Stomach smooth muscle (tissue), 2 donors: ENCODE data around the gene MEGF11.

Experiments
- H3K27ac ChIP-seq: one replicate; pipeline ENCODE4 v1.7.0; 2013; ENCODE audit warnings: mild to moderate bottlenecking, low read length, inconsistent platforms
- H3K27me3 ChIP-seq, 2 donors: one replicate each; pipeline ENCODE4 v1.7.0; 2013; ENCODE audit warnings: low read length in 2 of 2; ENCODE audit not compliant: insufficient read depth in 2 of 2, control insufficient read depth in 1 of 2
- H3K36me3 ChIP-seq, 2 donors: one replicate each; pipeline ENCODE4 v1.7.0; 2013; ENCODE audit warnings: low read length in 2 of 2; ENCODE audit not compliant: control insufficient read depth in 2 of 2, insufficient read depth in 2 of 2
- H3K4me1 ChIP-seq: one replicate; pipeline ENCODE4 v1.7.0; 2013; ENCODE audit warnings: low read length; ENCODE audit not compliant: control insufficient read depth, insufficient read depth
- H3K4me3 ChIP-seq, 2 donors: one replicate each; pipeline ENCODE4 v1.7.0; 2013; ENCODE audit warnings: low read length in 2 of 2
- H3K9ac ChIP-seq, 2 donors: one replicate each; pipeline ENCODE4 v1.7.0; 2013; ENCODE audit warnings: low read length in 2 of 2, mild to moderate bottlenecking in 1 of 2
- H3K9me3 ChIP-seq, 2 donors: one replicate each; pipeline ENCODE4 v1.7.0; 2013; ENCODE audit warnings: low read length in 2 of 2; ENCODE audit not compliant: control insufficient read depth in 2 of 2
- donor health status: healthy.
- donor health status: Pancreatic carcinoma.

Gene MEGF11

DNA sequence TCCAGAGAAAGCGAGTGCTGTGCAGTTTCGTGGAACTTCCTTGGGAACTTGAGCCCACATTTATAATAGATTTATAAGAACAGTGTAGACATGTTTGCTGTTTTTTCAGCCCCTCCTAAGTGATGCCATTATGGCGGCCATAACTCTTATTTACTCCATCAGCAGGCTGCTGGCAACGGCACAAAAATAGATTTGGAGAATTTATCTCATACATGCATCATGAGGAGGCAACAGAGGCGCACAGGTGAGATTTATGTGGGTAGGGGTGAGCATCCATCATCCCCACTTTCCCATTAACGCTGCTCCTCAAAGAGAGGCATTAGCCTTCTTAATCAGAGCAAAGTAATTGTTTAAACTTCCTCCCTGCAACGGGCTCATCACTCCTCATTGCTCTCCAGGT is 201.7 kb downstream of the MEGF11 start:
- Histone ChIP-seq H3K27ac (no peak overlapping the region), H3K9me3 (no peaks in the 10 kb centered on the region), H3K4me3 (no peak overlapping the region), H3K36me3 (no peaks in the 10 kb centered on the region), H3K9ac (no peak overlapping the region), H3K27me3 (peaks cover 0 to 6% of the 10 kb centered on the region in 2 donors), H3K4me1 (no peaks in the 10 kb centered on the region)

DNA sequence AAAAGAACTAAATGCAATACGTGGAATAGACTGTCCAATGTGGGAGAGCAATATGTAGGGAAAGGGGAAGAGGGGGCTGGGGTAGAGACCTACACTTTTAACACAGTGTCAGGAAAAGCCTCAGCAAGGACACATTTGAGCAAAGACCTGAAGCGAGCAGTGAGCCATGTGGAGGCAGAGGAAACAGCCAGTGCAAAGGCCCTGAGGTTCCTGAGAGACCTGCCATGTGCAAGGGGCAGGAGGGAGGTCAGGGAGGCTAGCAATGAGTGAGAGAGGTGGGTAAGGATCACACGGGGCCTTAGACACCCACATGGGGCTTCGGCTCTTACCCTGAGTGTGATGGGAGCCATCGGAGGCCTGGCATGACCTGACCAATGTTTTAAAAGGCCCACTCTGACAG is 203.3 kb downstream of the MEGF11 start:
- Histone ChIP-seq H3K4me1 (no peaks in the 10 kb centered on the region), H3K36me3 (no peaks in the 10 kb centered on the region), H3K9ac (no peak overlapping the region), H3K27me3 (peaks cover 0 to 11% of the 10 kb centered on the region in 2 donors), H3K4me3 (no peak overlapping the region), H3K9me3 (no peaks in the 10 kb centered on the region), H3K27ac (no peak overlapping the region)

DNA sequence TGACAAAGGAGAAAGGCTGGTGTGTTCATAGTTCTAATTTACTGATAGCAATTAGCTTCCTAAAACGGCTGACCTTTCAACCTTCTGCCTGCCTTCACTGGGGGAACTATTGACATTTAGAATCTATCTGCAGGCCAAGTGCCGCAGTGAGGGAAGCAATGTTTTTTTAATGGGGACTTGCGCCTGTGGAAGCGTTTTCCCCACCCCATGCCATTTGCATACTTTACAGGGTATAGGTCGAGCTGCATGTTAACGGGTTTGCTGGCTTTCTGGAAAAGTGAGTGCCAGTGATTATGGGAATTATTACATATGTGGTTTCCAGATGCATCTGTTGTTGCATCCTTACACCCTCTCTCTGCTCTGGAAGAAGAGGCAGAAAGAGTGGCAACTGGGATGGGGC is 204.2 kb downstream of the MEGF11 start:
- H3K9me3 ChIP-seq: peaks cover 0 to 4% of the 10 kb centered on the region in 2 donors
- H3K4me3 ChIP-seq: no peak overlapping the region
- no peak overlapping the region for H3K27ac ChIP-seq
- H3K36me3 ChIP-seq: no peaks in the 10 kb centered on the region
- H3K27me3 ChIP-seq: peaks cover 0 to 13% of the 10 kb centered on the region in 2 donors
- H3K4me1 ChIP-seq: no peaks in the 10 kb centered on the region
- H3K9ac ChIP-seq: no peak overlapping the region

DNA sequence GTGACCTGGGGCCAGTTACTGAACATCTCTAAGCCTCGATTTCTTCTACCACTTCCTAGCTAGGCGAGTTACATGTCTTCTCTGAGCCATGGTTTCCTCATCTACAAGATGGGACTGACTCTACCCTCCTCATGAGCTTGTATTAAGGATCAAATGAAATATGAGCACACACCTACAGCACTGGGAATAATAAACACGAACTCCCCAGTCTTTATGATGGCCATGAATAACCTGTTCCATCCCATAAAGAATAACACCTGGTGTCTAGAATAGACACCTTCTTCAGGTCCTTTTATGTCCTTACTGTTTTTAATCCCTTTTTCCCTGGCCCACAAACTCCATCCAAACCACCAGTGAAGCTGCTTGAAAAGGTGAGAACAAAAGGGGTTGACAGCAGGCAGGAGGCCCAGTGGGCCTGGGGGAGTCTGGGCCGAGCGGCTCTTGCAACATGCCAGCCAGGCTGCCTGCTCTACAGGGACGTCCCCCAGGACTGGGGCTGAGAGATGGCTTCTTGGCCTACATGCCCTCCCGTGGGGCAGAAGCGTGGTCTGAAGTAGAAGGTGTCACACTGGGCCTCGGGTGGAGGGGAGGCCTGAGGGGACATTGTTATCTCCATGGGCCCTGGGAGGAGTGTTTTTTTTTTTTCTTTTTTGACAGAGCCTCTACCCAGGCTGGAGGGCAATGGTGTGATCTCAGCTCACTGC is 206.1 kb downstream of the MEGF11 start:
- no peak overlapping the region for H3K9ac ChIP-seq
- H3K9me3 ChIP-seq: peaks cover 0 to 4% of the 10 kb centered on the region in 2 donors
- H3K27me3 ChIP-seq: peaks cover 0 to 25% of the 10 kb centered on the region in 2 donors
- H3K27ac ChIP-seq: no peak overlapping the region
- H3K4me3 ChIP-seq: no peak overlapping the region
- H3K36me3 ChIP-seq: no peaks in the 10 kb centered on the region
- no peaks in the 10 kb centered on the region for H3K4me1 ChIP-seq

DNA sequence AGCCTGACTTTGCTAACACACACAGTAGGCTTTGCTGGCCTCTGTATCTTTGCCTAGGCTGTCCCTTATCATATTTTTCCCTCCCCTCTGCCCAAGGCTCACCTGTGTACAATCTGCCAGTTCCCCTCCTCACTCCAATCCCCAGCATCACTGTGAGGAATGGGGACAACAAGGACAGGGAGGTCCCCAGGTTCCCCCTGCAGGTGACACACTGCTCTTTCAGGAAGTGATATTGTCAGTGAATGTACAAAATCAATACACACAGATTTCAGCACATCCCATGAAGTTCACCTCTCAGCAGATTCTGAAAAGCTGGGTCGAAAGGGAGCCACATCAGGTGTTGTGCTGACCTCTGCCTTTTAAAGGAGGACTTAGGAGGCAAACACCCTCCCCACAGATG is 206.8 kb downstream of the MEGF11 start:
- no peak overlapping the region for H3K9ac ChIP-seq
- peaks cover 0 to 25% of the 10 kb centered on the region in 2 donors for H3K27me3 ChIP-seq
- H3K4me3 ChIP-seq: no peak overlapping the region
- no peak overlapping the region for H3K27ac ChIP-seq
- H3K9me3 ChIP-seq: peaks cover 0 to 4% of the 10 kb centered on the region in 2 donors
- H3K4me1 ChIP-seq: no peaks in the 10 kb centered on the region
- H3K36me3 ChIP-seq: no peaks in the 10 kb centered on the region

DNA sequence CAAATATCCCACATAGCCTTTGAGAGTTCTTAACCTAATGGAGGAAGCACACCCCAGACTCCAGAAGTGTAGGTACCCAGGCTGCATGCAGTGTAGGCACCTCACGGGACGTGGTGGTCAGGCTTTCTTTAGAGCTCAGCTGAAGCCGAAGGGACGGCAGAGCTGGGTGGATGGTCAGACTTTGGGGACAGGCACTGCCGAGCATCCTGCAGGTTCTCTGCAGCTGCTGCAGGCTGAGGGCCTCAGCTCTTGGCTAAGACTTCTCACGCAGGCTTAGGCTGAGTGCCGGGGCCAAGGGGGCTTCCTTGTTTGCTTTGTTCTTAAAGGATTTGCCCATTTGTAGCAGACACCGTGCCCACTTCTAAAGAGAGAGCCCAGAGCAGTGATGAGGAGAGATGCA is 207.2 kb downstream of the MEGF11 start:
- H3K27ac ChIP-seq: no peak overlapping the region
- no peaks in the 10 kb centered on the region for H3K36me3 ChIP-seq
- H3K9ac ChIP-seq: no peak overlapping the region
- no peaks in the 10 kb centered on the region for H3K4me1 ChIP-seq
- no peak overlapping the region for H3K4me3 ChIP-seq
- H3K9me3 ChIP-seq: peaks cover 0 to 4% of the 10 kb centered on the region in 2 donors
- H3K27me3 ChIP-seq: peaks cover 0 to 27% of the 10 kb centered on the region in 2 donors

DNA sequence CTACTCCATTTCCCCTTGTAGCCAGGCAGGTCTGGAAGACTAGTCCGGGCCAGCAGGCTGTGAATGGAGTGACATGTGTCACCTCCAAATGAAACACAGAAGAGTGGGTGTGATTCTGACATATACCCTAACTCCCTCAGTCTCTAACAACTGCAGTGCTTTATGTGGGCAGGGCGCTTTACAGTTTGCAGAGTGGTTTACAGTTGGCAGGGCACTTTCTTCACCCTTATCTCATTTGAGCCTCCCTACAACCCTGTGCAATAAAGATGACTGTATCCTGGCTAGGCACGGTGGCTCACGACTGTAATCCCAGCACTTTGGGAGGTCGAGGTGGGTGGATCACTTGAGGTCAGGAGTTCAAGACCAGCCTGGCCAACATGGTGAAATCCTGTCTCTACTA is 208.0 kb downstream of the MEGF11 start:
- Histone ChIP-seq H3K36me3 (no peaks in the 10 kb centered on the region), H3K27ac (no peak overlapping the region), H3K9me3 (peaks cover 0 to 4% of the 10 kb centered on the region in 2 donors), H3K4me3 (no peak overlapping the region), H3K4me1 (no peaks in the 10 kb centered on the region), H3K27me3 (peaks cover 5 to 28% of the 10 kb centered on the region in 2 donors), H3K9ac (no peak overlapping the region)

DNA sequence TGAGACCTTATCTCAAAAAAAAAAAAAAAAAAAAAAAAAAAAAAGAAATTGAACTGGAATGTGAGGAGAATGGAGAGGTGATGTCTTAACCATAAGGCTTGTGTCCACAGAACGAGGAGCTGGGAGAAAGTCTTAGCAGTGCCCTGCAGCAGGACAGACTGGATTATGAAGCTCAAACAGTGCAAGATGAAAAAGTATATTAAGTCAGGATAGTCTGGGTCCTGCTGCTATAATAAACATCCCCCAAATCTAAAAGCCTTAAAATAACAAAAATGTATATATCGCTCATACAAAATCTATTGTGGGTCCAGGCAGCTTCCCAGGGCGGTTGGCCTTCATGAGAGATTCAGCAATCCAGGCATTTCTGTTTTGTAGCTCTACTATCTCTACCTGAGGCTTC is 208.7 kb downstream of the MEGF11 start:
- Histone ChIP-seq H3K36me3 (no peaks in the 10 kb centered on the region), H3K27me3 (peaks cover 5 to 32% of the 10 kb centered on the region in 2 donors), H3K4me1 (no peaks in the 10 kb centered on the region), H3K9ac (no peak overlapping the region), H3K9me3 (peaks cover 0 to 4% of the 10 kb centered on the region in 2 donors), H3K4me3 (no peak overlapping the region), H3K27ac (no peak overlapping the region)

DNA sequence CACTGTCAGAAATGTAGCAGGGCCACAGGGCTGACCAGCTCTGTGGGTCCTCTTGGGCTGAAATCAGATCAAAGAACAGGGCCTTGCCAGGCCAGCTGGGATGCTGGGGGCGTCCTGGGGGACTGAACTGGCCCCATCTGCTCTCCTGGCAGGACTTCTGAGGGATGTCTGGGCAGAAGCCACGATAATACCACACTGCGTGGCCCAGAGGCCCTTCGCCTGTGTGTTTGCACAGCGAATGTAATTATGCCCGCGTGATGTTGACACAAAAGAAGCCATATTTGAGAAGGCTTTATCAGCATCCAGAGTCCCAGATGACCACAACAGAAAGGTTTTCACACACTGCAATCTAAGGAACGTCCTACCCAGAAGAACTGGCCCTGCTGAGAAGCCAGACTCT is 210.3 kb downstream of the MEGF11 start:
- peaks cover 0 to 4% of the 10 kb centered on the region in 2 donors for H3K9me3 ChIP-seq
- H3K27ac ChIP-seq: no peak overlapping the region

DNA sequence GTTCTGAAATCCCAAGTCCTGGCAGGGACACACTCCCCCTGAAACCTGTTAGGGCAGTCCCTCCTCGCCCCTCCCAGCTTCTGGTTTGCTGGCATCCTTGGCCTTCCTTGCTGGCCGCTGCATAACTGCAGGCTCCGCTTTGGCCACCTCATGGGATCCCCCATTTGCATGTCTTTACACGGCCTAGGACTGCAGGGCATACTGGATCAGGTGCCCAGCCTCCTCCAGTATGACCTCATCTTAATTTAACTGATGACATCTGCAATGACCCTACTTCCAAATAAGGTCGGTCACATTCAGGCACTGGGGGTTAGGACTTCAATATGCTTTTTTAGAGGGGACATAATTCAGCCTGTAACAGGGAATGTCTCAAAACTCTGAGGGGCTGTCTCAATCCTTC is 210.9 kb downstream of the MEGF11 start:
- Histone ChIP-seq H3K27me3 (peaks cover 13 to 44% of the 10 kb centered on the region in 2 donors), H3K9me3 (peaks cover 0 to 4% of the 10 kb centered on the region in 2 donors), H3K4me1 (no peaks in the 10 kb centered on the region)

More for the DNA sequence above, 210.3 kb downstream of the MEGF11 start:
- Histone ChIP-seq H3K9ac (no peak overlapping the region), H3K36me3 (no peaks in the 10 kb centered on the region), H3K4me1 (no peaks in the 10 kb centered on the region), H3K27me3 (peaks cover 10 to 41% of the 10 kb centered on the region in 2 donors), H3K4me3 (no peak overlapping the region)

DNA sequence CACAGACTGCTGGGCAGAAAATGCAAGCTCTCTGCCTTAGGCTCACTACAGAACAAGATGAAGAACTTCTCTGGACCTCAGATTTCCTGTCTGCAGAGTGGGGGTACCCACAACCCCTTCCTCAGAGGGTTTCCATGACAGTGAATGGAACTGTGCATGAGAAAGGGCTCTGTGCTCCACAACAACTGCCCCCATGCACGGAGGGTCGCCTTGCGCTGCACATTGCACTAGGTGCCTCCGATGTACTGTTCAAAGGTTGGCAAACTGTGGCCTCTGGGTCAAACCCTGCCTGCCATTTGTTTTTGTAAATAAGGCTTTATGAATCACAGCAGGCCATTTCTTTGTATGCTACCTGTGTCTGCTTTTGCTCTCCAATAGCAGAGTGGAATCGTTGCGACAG is 212.3 kb downstream of the MEGF11 start:
- Histone ChIP-seq H3K36me3 (no peaks in the 10 kb centered on the region), H3K9ac (no peak overlapping the region), H3K4me3 (no peak overlapping the region), H3K9me3 (peaks cover 0 to 4% of the 10 kb centered on the region in 2 donors), H3K4me1 (no peaks in the 10 kb centered on the region), H3K27me3 (peaks cover 19 to 55% of the 10 kb centered on the region in 2 donors), H3K27ac (no peak overlapping the region)

More for the DNA sequence above, 210.9 kb downstream of the MEGF11 start:
- no peak overlapping the region for H3K27ac ChIP-seq
- H3K36me3 ChIP-seq: no peaks in the 10 kb centered on the region
- H3K4me3 ChIP-seq: no peak overlapping the region
- no peak overlapping the region for H3K9ac ChIP-seq
